ENCODE data around the gene KCNJ10.

- TF ChIP-seq, protein P1, sequence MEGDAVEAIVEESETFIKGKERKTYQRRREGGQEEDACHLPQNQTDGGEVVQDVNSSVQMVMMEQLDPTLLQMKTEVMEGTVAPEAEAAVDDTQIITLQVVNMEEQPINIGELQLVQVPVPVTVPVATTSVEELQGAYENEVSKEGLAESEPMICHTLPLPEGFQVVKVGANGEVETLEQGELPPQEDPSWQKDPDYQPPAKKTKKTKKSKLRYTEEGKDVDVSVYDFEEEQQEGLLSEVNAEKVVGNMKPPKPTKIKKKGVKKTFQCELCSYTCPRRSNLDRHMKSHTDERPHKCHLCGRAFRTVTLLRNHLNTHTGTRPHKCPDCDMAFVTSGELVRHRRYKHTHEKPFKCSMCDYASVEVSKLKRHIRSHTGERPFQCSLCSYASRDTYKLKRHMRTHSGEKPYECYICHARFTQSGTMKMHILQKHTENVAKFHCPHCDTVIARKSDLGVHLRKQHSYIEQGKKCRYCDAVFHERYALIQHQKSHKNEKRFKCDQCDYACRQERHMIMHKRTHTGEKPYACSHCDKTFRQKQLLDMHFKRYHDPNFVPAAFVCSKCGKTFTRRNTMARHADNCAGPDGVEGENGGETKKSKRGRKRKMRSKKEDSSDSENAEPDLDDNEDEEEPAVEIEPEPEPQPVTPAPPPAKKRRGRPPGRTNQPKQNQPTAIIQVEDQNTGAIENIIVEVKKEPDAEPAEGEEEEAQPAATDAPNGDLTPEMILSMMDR (IDR thresholded peaks at IDR 0.05) = no peak
- TF ChIP-seq POLR2A (IDR thresholded peaks at IDR 0.05) = no peak
- no peak for TF ChIP-seq POLR2AphosphoS5 (IDR thresholded peaks at IDR 0.05)
- TF ChIP-seq EP300 (IDR thresholded peaks at IDR 0.05) = no peak
These were observed 7.8 kb downstream of the KCNJ10 start for GRCh38 chr1:160062230-160062532.

Measured in suprapubic skin (tissue), 4 donors.